Measurements from ENCODE around the gene RPRML. TPM values are rescaled to one million over a fixed set of nuclear protein-coding genes. Genes with fewer than 3 reads are reported as not detected.

RPRML gene
- total RNA-seq, 1 donor from 2014 or later = not detected

DNA sequence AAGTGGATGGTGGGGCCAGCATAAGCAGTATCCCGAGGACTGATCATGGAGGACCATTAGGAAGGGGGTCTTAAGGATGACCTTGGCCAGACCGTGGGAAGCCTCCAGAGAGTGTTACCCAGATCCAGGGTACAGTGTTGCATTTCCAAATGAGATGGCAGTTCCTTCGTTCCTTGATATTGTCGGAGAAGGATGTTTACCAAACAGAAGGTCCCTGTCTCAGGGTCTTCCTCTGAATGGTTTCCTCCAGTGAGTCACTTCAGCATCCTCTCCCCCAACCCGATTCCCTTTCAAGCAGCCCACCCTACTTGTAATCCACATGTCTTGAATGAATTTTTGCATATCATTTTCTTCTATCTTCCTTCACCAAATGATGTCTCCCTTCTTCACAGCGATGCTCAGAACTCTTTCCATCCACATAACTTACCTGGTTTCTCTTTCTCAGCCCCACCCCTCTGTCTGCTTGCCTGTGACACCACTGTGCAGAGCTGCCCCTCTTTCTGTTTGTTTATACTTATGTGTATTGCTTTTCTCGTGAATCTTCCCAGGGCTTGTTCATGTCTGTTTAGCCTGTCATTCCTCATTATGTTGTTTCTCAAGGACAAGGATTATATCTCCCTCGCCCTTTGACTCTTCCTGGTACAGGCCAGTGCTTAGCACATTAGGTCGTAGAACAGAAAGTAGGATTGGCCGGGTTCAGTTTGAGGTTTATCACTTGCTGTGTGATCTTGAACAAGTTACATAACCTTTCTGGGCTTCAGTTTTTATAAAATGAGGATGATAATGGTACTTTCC, 50.4 kb downstream of the RPRML start:
- no peak for DNase-seq
- ChIA-PET CTCF (no interaction called here), POLR2A (no interaction called here)
- Mint-ChIP-seq H3K36me3 (ENCODE audit: low read depth) (peaks cover 52% of the 10 kb centered on the region), H3K27me3 (no peaks in the 10 kb centered on the region), H3K9me3 (no peaks in the 10 kb centered on the region), H3K4me3 (no peak overlapping the region), H3K27ac (no peak overlapping the region), H3K4me1 (peaks cover 40% of the 10 kb centered on the region)
- intact Hi-C loops (cut with micrococcal nuclease) = no loop called here
- TF ChIP-seq, protein P1, sequence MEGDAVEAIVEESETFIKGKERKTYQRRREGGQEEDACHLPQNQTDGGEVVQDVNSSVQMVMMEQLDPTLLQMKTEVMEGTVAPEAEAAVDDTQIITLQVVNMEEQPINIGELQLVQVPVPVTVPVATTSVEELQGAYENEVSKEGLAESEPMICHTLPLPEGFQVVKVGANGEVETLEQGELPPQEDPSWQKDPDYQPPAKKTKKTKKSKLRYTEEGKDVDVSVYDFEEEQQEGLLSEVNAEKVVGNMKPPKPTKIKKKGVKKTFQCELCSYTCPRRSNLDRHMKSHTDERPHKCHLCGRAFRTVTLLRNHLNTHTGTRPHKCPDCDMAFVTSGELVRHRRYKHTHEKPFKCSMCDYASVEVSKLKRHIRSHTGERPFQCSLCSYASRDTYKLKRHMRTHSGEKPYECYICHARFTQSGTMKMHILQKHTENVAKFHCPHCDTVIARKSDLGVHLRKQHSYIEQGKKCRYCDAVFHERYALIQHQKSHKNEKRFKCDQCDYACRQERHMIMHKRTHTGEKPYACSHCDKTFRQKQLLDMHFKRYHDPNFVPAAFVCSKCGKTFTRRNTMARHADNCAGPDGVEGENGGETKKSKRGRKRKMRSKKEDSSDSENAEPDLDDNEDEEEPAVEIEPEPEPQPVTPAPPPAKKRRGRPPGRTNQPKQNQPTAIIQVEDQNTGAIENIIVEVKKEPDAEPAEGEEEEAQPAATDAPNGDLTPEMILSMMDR (IDR thresholded peaks at IDR 0.05) = no peak
- ATAC-seq (ENCODE audit: low read depth) = no peak

Other genes with a start within 250 kb of the RPRML start
- gene WNT3, start 160.6 kb downstream of the RPRML start, total RNA-seq = 1.0 and 1.3 TPM in 2 replicates
- gene WNT9B, start 127.7 kb downstream of the RPRML start, total RNA-seq = not detected in 2 replicates
- 64.7 and 78.0 TPM in 2 replicates for gene GOSR2, start 56.1 kb downstream of the RPRML start, total RNA-seq
- 72.5 and 76.5 TPM in 2 replicates for gene CDC27, start 210.0 kb upstream of the RPRML start, total RNA-seq
- not detected in 2 replicates for gene MYL4, start 230.1 kb upstream of the RPRML start, total RNA-seq